ENCODE data around the gene FXYD3. TPM values are rescaled to one million over a fixed set of nuclear protein-coding genes. Genes with fewer than 3 reads are reported as not detected.
"Not testable (repeated sequence)": the region's sequence is repeated elsewhere in the genome, so short reads cannot be mapped to it uniquely, and the experiment has no call there.

FXYD3 gene
- total RNA-seq, 1 donor from 2014 or later = not detected

DNA sequence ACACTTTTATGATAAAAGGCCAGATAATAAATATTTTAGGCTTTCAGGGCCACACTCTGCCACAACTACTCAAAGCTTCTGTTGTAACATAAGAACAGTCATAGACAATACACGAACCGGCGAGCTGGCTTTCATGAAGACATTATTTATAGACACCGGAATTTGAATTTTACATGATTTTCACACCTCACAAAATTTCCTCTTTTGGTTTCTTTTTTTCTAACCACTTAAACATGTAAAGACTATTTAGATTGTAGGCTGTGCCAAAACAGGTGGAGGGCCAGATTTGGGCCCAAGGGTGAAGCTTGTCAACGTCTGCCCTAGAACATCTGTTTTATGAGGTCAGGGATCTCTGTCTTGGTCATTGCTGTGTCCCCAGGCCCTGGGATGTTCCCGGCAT is 29.7 kb upstream of the FXYD3 start:
- DNase-seq (ENCODE audit: extremely low read depth, low read depth, low spot score) = no peak

GRCh38 chr19:35086455-35086854 is 29.2 kb upstream of the FXYD3 start:
- DNase-seq (ENCODE audit: extremely low read depth, low read depth, low spot score) = no peak

DNA sequence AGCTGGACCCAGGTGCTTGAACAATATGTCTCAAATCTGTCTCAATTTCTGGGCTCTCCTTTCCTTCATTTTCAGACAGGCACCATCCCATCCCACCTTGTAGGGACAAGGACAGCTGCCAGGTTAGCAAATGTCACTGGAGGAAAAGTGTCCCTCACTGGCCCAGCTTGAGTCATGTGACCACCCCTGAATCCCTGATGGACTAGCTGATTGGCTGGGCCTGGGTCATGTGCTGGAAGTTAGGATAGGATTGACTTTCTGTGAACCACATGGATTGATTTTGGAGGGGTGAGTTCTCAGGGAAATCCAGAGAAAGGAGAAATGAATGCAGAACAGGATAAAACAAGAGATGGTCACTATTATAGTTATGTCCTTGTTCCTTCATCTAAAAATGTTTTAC is 28.2 kb upstream of the FXYD3 start:
- no peak for DNase-seq (ENCODE audit: extremely low read depth, low read depth, low spot score)

- no peak for DNase-seq (ENCODE audit: extremely low read depth, low read depth, low spot score)
Observed at GRCh38 chr19:35088131-35088913, 27.3 kb upstream of the FXYD3 start.

GRCh38 chr19:35089554-35089953 is 26.1 kb upstream of the FXYD3 start:
- no peak for DNase-seq (ENCODE audit: extremely low read depth, low read depth, low spot score)

DNA sequence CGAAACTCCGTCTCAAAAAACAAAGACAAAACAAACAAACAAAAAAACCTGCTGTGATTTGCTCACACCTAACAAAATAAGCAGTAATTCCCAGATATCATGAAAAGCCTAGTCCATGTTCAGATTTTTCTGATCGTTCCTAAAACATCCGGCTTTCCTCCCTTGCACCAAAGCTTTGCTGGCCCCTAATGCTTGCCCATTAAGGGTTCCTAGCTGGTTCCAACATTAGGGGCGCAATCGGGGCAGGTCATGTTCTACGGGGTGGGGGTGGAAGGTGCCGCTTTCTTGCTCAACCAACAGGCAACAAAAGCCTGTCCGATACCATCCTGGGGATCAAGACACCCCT is 25.5 kb upstream of the FXYD3 start:
- no peak for DNase-seq (ENCODE audit: extremely low read depth, low read depth, low spot score)

- DNase-seq (ENCODE audit: extremely low read depth, low read depth, low spot score) = peak; percentile 27
Observed at GRCh38 chr19:35090506-35091214, 25.0 kb upstream of the FXYD3 start.

DNA sequence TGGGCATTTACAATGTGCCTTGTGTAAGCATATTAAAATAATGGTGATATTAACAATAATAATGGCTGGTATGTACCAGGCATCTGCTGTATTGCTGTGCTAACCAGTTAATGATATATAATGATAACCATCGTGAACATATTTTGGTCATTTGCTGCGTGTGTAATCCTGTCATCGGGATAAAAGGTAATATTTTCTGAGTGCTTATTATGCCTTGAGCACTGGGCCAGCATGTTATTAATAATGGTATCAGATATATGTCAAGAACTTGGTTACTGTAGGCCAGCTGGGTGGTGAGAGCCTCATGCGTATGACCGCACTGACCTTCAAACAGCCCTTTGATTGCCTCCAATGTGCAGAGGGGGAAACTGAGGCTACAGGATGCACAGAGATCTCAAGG is 22.2 kb upstream of the FXYD3 start:
- no peak for DNase-seq (ENCODE audit: extremely low read depth, low read depth, low spot score)

DNA sequence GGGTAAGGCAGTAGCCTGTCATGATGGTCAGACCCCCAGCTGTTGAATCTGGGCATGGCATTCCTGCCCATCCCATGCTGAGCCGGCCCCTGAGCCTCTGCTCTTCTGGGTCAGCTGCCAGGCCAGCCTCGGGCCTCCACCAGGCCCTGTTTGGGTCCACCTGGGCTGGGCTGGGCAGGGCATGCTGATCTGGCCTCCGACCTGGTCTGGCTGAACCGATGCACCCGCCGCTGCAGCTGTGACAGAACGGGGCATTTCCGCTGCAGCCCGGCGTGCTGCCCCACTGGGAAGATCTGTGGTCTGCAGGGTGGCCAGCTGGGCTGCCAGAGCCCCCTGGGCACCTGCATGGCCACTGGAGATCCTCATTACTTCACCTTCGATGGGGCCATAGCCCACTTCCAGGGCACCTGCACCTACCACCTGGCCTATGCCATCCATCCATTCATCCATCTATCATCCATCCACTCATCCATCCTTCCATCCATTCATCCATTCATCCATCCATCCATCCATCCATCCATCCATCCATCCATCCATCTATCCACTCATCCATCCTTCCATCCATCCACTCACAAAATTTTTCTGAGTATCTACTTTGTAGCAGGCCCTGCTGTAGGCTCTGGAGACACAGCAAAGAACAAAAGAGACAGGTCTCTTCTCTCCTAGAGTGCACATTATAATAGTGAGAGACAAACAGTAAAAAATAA is 21.5 kb upstream of the FXYD3 start:
- DNase-seq (ENCODE audit: extremely low read depth, low read depth, low spot score) = no peak

DNA sequence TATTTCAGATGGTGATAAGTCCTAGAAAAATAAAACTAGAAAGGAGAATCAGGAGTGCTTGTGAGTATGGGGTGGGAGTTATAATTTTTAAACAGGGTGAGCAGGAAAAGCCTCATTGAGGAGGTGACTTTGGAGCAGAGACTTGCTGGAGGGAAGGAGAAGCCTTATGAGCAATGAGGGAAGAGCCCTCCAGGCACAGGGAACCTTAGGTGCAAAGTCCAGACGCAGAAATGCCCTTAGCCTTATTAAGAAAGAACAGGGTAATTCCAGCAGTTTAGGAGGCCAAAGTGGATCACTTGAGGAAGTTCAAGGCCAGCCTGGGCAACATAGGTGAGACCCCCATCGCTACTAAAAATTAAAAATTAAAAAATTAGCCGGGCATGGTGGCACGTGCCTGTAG is 21.0 kb upstream of the FXYD3 start:
- DNase-seq (ENCODE audit: extremely low read depth, low read depth, low spot score) = no peak

GRCh38 chr19:35095667-35096368 is 19.8 kb upstream of the FXYD3 start:
- DNase-seq (ENCODE audit: extremely low read depth, low read depth, low spot score) = no peak

GRCh38 chr19:35098413-35099049 is 17.1 kb upstream of the FXYD3 start:
- no peak for DNase-seq (ENCODE audit: extremely low read depth, low read depth, low spot score)

DNA sequence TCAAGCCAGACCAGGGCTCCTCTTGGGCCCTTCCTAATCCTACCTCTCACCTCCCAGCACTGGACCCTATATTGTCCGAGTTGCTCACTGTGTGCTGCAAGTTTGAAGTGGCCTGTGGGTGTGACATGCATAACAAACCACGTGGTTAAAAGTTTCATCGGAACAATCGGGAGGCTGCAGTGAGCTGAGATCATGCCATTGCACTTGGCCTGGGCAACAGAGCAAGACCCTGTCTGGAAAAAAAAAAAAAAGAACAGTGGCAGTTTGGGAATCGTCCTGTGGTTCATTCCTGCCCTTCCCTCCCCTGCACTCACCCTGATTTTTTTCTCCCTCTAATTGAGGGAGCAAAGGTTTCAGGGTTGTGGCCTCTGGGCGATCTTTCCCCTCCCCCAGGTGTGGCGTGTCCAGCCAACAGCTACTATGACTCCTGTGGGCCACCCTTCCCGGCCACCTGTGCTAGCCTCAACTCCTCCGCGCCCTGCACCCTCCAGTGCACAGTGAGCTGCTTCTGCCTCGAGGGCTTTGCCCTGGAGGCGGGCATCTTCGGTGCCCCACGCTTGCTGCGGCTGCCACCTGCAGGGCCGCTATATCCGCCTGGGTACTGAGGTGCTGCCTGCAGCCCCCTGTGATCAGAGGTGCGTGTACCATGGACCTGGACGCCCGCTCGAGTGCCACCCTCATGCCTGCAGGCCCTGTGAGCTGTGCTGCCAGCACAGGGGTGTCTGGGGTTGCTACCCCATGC is 16.3 kb upstream of the FXYD3 start:
- no peak for DNase-seq (ENCODE audit: extremely low read depth, low read depth, low spot score)

- no peak for DNase-seq (ENCODE audit: extremely low read depth, low read depth, low spot score)
Observed at GRCh38 chr19:35099897-35100275, 15.7 kb upstream of the FXYD3 start.

GRCh38 chr19:35100588-35101533 is 14.8 kb upstream of the FXYD3 start:
- DNase-seq (ENCODE audit: extremely low read depth, low read depth, low spot score) = no peak

DNA sequence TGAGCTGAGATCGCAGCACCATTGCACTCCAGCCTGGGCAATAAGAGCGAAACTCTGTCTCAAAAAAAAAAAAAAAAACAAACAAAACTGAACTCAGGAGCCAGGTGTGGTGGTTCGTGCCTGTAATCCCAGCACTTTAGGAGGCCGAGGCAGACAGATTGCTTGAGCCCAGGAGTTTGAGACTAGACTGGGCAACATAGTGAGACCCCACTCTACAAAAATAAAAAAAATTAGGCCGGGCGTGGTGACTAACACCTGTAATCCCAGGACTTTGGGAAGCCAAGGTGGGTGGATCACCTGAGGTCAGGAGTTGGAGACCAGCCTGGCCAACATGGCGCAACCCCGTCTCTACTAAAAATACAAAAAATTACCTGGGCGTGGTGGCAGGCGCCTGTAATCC is 13.7 kb upstream of the FXYD3 start:
- DNase-seq (ENCODE audit: extremely low read depth, low read depth, low spot score) = not testable (repeated sequence)

- not testable (repeated sequence) for DNase-seq (ENCODE audit: extremely low read depth, low read depth, low spot score)
Observed at GRCh38 chr19:35103614-35104013, 12.0 kb upstream of the FXYD3 start.

DNA sequence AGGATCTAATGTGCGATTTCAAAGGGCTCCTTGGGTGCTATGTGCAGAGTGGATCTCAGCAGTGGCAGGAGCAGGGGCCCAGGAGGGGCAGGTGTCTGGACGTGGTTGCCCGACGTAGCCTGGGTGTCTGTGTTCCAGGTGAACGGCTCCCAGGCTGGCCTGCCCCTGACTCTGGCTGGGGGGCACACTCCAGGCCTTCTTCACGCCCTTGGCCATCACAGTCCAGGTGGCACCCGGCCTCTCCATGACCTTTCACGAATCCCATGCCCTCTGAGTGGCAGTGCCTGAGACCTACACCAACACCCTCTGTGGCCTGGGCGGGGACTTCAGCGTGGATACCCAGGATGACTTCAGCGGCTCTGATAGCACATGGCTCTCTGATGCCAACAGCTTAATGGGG is 11.3 kb upstream of the FXYD3 start:
- no peak for DNase-seq (ENCODE audit: extremely low read depth, low read depth, low spot score)

- DNase-seq (ENCODE audit: extremely low read depth, low read depth, low spot score) = no peak
Observed at GRCh38 chr19:35105047-35105410, 10.6 kb upstream of the FXYD3 start.

Measured in glomerular endothelial cell (primary cell).